Activated naive CD4-positive, alpha-beta T cell treated with anti-CD3 and anti-CD28 coated beads, Interleukin-2, amount 10 ng/mL, durations not matched to agents 5 hours and 36 hours (primary cell): Measurements from ENCODE around the gene EMD. TPM values are rescaled to one million over a fixed set of nuclear protein-coding genes. Genes with fewer than 3 reads are reported as not detected.

ENCODE experiments used
- total RNA-seq, 2 experiments: library from RNA; stranded (reverse); gene quantifications; one replicate each; pipeline ENCODE4 v1.2.3, GENCODE V29; 2021

Gene EMD
- 10 to 100 TPM; 45.9 to 47.5 TPM for total RNA-seq

DNA sequence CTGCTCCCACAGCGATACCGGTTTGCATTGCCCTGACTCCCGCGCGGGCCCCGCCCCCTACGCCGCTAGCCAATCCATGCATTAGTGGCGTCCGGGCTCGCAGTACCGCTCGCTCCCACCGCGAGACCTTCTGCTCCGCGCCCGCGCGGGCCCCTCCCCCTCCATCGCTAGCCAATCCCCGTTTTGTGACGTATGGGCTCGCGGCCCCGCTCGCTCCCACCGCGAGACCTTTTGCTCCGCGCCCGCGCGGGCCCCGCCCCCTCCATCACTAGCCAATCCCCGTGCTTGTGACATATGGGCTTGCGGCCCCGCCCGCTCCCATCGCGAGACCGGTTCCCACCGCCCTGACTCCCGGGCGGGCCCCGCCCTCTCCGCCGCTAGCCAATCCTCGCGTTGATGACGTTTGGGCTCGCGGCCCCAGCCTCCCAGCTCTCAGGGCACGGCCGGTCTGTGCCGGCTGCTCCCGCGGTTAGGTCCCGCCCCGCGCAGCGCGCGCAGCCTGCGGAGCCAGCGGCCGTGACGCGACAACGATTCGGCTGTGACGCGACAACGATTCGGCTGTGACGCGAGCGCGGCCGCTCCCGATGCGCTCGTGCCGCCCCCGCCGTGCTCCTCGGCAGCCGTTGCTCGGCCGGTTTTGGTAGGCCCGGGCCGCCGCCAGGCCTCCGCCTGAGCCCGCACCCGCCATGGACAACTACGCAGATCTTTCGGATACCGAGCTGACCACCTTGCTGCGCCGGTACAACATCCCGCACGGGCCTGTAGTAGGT is at the start of gene EMD:
EMD (plus strand) TSS at position 497 of the 770 bp plus-strand sequence; CDS start at position 687, 190 bp downstream.

DNA sequence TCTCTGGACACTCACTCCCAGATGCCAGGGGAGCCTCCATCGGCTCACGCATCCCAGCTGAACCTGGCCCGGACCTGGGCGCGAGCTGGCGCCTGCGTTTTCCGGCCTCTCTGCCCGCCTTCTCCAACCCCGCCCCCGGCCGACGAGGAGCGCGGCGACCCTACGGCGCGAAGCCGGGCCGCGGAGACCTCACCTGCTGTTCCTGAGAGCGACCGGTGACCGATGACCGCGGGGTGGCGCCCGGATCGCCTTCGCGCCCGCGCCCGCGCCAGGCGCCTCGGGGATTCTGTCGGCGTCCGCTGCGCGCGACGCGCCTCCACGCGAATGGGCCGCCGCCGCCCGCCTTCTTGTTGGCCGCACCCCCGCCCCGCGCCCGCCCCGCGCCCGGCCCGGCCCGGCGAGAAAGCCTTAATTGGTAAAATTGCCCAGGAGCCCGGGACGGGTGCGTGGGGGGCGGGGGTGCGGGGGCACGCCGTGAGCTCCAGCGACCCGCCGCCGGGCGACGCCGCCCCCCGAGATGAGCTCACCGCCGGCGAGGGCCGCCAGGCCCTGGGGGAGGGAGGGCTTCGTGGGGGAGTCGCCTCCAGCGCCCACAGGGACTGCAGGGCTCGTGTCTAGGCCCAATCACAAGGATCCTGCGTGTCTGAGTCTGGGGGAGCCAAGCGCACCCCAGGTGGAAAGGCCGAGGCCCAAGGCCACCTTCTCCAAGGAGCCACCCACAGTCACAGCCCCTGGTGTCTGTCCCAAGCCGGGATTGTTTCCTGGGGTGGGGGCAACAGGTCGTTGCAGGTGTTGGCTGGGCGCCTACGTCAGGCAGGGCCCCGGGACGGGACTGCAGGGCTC is 4.6 kb upstream of the EMD start, which contains the start of gene FLNA:
FLNA (minus strand) TSS at position 322 of the 843 bp plus-strand sequence. CDS start 3,389 bp downstream, outside the sequence.

DNA sequence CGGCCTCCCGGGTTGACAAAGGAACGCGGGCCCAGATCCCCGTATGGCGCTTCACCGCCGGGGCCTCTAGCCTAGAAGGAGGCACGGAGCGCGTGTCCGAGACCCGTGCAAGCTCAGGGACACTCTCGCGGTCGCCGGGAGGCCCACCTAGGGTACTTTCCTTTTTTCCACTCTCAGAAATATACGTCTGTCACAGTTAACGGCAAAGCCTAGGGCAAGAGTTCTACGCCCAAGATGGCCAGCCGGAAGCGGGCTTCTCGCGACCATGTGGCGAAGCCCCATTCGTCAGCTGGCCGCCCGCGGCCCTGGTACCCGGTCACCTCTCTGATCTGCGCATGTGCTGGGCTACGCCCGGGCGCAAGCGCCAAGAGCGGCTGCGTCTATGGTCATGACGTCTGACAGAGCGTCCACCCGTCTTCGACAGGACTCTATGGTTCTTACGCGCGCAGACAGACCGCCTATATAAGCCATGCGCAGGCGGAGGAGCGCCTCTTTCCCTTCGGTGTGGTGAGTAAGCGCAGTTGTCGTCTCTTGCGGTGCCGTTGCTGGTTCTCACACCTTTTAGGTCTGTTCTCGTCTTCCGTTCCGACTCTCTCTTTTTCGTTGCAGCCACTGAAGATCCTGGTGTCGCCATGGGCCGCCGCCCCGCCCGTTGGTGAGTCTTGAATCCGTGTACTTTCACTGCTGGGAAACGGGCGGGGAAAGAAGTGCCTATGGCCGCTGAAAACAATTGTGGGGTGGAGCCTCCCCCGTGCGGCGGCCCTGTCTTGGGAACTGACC is 19.0 kb downstream of the EMD start, which contains the start of gene RPL10:
RPL10 (plus strand) TSS at position 490 of the 780 bp plus-strand sequence; CDS start at position 633, 143 bp downstream.

DNA sequence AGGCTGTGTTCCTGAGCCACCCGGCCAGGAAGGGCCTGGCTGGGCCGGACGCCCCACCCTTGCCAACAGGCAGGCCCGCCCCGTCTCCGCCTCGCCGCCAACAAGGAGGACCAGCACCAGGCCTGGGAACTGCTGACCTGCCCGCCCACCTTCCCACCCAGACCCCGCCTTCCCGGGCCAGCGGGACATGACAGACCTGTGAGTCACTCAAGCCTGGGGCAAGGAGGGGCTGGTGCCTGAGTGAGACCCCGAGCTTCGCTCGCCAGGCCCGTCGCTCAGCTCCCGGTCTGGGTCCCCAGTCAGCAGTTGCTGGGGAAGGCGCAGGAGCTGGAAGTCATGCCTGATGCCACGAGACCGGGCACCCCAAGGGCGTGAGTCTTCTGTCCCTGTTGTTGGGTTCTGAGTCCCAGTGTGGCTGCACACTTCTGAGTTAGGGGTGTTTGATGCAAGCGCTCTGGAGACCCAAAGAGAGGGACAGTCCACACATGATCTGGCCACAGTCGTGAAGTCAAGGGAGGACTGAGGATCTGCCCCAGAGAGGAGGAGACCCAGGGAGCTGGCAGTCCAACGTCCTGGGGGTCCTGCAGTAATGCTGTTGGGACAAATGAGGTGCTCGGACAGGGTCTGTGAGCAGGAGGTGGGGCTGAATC is 30.3 kb downstream of the EMD start, which contains the start of gene DNASE1L1:
DNASE1L1 (minus strand) TSS at position 33 of the 650 bp plus-strand sequence. CDS start 3,686 bp downstream, outside the sequence.

DNA sequence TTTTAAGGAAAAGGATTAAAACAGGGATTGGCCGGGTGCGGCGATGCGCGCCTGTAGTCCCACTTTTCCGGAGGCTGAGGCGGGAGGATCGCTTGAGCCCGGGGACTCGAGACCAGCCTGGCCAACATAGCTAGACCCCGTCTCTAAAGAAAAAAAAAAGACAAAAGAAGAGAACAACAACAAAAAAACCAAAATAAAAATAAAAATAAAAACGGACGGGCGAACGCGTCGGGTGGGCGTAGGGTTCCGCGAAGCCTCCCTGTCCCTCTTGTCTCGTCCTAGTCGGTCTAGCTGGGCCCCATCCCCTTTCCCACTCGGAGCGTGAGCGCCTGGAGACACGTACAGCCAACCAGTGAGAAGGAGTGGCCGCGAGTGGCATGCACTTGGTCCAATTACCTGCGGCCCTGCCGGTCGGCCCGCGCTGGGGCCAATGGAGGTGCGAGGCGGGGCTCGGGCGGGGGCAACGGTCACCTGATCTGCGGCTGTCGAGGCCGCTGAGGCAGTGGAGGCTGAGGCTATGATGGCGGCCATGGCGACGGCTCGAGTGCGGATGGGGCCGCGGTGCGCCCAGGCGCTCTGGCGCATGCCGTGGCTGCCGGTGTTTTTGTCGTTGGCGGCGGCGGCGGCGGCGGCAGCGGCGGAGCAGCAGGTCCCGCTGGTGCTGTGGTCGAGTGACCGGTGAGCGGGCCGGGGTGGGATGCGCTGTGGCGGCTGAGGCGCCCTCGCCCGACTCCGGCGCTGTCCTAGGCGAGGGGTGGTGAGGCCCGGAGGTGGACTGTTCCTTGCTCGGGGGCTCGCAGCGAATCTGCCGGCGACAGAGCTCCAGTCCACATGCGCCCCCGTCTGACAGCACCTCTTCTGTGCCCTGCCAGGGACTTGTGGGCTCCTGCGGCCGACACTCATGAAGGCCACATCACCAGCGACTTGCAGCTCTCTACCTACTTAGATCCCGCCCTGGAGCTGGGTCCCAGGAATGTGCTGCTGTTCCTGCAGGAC is 49.4 kb downstream of the EMD start, which contains the start of gene ATP6AP1:
ATP6AP1 (plus strand) TSS at position 502 of the 996 bp plus-strand sequence; CDS start at position 518, 16 bp downstream.

Other genes starting within 250 kb of the EMD start
- gene OPN1LW, start 235.1 kb upstream of the EMD start, total RNA-seq, result not detected
- not detected for gene OPN1MW, start 196.7 kb upstream of the EMD start, total RNA-seq
- not detected for gene OPN1MW2, start 159.5 kb upstream of the EMD start, total RNA-seq
- gene OPN1MW3, start 121.7 kb upstream of the EMD start, total RNA-seq, result not detected
- gene TEX28, start 84.2 kb upstream of the EMD start, total RNA-seq, result not detected
- 1 to 10 TPM; 3.0 to 4.1 TPM for gene TKTL1, start 83.5 kb upstream of the EMD start, total RNA-seq
- 1,000 to 10,000 TPM; 1,016 to 1,083 TPM for gene FLNA, start 4.7 kb upstream of the EMD start, total RNA-seq
- 1,000 to 10,000 TPM; 5,348 to 5,626 TPM for gene RPL10, start 19.1 kb downstream of the EMD start, total RNA-seq
- 10 to 100 TPM; 23.2 to 27.2 TPM for gene DNASE1L1, start 30.0 kb downstream of the EMD start, total RNA-seq
- 100 to 1,000 TPM in 1 of 2 experiments, 10 to 100 TPM in 1; 91.4 to 101 TPM for gene TAFAZZIN, start 32.2 kb downstream of the EMD start, total RNA-seq
- 10 to 100 TPM; 46.2 to 51.2 TPM for gene ATP6AP1, start 49.4 kb downstream of the EMD start, total RNA-seq
- gene GDI1, start 57.9 kb downstream of the EMD start, total RNA-seq, result 100 to 1,000 TPM; 105 to 108 TPM
- gene FAM50A, start 64.8 kb downstream of the EMD start, total RNA-seq, result 10 to 100 TPM; 65.1 to 69.0 TPM
- gene PLXNA3, start 79.0 kb downstream of the EMD start, total RNA-seq, result 10 to 100 TPM; 41.2 to 47.6 TPM
- 10 to 100 TPM; 35.9 to 39.2 TPM for gene LAGE3, start 100.0 kb downstream of the EMD start, total RNA-seq
- 10 to 100 TPM; 42.6 to 45.7 TPM for gene UBL4A, start 107.3 kb downstream of the EMD start, total RNA-seq
- gene SLC10A3, start 111.3 kb downstream of the EMD start, total RNA-seq, result 10 to 100 TPM; 25.5 to 25.8 TPM
- 10 to 100 TPM; 32.3 to 32.7 TPM for gene FAM3A, start 136.9 kb downstream of the EMD start, total RNA-seq
- gene G6PD, start 167.6 kb downstream of the EMD start, total RNA-seq, result 10 to 100 TPM; 59.0 to 68.1 TPM
- gene IKBKG, start 168.3 kb downstream of the EMD start, total RNA-seq, result 10 to 100 TPM; 43.4 to 45.5 TPM
- not detected for gene CTAG1A, start 205.8 kb downstream of the EMD start, total RNA-seq
- gene CTAG1B, start 240.0 kb downstream of the EMD start, total RNA-seq, result not detected